GM12873 (cell line): Measurements from ENCODE around the gene CRIM1.

Experiments used
- TF ChIP-seq, protein P1 (sequence below): IDR thresholded peaks from 2 replicates; pipeline ENCODE4 v1.5.1; 2012; ENCODE audit warnings: low read depth, mild to moderate bottlenecking, moderate library complexity, low read length, control low read depth; ENCODE audit not compliant: insufficient read depth; ENCODE audit errors: missing control alignments

CRIM1 gene

DNA sequence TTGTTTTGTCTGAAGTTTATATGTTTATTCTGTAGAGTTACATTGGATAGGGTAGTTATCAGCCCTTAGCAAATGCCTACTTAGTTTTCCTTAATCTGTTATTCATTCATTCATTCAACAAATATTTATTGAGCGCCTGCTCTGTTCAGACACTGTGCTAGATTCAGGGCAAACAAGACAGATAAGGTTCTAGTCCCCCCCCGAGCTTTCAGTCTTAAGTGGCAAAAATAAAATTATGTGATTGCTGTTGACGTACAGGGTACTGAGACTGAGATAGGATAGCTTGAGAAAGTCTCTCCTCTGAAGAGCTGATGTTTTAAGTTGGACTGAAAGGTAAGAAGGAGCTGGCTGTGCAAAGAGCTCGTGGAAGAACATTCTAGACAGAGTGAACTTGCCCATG, 58.7 kb downstream of the CRIM1 start:
- TF ChIP-seq, protein P1, sequence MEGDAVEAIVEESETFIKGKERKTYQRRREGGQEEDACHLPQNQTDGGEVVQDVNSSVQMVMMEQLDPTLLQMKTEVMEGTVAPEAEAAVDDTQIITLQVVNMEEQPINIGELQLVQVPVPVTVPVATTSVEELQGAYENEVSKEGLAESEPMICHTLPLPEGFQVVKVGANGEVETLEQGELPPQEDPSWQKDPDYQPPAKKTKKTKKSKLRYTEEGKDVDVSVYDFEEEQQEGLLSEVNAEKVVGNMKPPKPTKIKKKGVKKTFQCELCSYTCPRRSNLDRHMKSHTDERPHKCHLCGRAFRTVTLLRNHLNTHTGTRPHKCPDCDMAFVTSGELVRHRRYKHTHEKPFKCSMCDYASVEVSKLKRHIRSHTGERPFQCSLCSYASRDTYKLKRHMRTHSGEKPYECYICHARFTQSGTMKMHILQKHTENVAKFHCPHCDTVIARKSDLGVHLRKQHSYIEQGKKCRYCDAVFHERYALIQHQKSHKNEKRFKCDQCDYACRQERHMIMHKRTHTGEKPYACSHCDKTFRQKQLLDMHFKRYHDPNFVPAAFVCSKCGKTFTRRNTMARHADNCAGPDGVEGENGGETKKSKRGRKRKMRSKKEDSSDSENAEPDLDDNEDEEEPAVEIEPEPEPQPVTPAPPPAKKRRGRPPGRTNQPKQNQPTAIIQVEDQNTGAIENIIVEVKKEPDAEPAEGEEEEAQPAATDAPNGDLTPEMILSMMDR, result no peak

DNA sequence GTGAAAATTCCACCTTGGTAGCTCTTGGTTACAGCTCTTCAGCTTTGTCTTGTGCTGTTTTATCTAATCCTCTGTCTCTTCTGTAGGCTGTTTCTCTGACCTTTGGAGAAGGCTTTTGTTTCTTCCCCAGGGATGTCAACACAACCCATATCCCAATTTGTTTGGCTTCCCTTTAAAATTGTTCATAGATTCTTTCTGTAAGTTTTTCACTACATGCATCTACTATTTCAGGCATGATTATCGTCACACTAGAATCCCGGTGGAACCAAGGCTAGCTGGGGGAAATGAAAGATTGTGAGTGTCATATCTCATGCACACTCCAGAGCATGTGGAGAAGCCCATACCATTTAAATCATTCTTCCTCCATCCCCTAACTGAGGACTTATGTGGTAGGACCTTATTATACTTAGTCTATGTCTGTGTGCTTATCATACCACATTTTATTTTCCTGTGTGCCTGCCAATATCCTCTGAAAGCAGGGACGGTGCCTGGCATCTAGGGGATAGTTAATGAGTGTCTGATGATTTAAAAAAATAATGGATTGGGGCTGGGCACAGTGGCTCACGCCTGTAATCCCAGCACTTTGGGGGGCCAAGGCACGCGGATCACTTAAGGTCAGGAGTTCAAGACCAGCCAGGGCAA, 59.9 kb downstream of the CRIM1 start:
- TF ChIP-seq, protein P1, result no peak

DNA sequence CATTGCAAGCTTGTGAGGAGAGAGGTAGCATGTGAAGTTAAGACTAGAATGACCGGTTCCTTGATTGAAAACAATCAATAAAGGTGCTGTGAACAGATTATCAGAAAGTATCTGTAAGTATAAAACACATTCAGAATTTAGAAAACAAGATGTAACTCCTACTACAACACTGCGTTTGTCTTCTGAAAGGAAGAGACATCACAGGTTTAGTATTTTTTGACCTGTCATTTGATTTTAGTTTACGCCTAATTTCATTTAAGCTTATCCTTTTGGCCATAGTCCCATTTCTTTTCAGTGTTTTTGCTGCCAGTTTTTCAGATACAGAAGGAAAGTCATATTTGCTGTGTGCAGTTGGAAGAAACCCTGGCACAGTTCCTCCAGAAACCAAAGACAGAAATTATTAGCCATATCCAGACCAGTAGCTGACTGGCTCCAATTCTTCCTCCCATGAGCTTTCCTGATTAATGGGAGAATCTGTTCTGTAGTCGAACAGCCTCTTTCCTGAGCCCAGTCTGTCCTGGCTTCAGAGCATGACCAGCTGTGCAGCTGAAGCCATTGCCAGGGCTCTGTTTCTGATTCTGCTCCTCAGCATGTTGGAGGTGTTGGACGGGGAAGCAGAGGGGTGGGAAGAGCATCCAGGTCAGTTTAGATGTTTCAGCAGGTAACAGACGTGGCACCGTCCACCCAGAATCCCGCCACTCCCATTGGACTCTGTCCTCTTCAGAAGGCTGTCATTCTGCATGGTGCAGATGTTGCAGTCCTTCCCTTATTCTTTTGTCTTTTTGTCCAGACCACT, 61.0 kb downstream of the CRIM1 start:
- TF ChIP-seq, protein P1, result no peak

DNA sequence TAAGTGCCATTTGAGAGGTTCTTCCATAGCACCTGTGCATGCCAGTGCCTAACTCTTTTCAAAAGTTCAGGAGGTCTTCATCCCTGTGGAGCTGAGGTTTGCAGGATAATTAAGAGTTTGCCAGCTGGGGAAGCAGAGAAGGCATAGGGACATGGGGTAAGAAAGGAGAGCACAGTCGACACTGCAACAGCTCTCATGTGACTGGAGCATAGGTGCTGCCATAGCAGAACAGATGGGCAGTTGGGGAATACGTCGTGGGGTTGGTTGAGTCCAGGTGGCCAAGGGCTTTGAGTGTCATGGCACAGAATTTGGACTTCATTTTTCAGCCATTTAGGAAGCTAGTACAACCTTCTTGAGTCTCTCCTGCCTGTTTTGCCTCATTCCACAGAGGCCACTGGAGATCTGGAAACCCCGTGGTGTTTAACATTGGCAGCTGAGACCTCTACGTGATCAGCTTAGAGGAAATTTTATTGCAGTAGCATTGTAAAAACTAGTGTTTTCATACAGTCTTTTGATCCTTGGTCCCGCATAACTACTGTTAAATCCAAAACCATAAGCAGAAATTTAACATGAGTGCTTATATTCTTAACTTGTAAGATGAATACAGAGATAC, 65.1 kb downstream of the CRIM1 start:
- TF ChIP-seq, protein P1, result no peak

DNA sequence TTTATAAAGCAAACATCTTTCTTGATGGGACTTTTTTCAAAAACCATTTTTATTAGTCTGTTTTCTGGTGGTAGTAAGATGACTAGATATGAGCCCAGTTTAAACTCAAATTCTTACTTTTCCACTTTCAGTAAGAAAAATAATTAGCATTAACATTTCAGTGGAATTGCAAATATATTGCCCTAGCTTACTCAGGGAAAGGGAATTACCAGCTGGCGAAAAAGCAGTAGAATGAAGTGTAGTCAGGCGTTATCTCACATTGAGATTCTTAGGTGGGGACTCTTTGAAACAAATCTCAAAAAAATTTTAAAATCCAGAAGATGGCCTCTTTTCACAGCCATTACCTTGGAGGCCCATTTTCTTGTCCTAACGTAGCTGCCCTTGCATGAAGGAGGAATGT, 65.8 kb downstream of the CRIM1 start:
- TF ChIP-seq, protein P1, result no peak

DNA sequence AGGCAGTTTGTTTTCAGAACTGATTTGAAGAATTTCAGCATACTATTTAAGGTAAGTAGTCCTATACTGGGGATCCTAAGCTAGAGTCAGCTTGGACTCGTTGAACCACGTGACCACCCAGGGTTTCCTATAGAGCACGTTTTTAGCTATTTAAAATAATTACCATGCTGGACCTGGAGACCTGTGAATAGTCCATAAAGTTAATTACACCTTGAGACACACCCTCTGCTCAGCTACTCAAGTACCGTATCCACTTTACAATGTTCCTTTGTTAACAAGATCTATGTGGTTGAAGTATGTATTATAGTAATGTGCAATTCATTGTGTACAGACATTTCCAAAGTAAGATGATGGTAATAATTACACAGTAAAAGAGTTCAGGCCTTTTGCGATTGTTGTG, 67.6 kb downstream of the CRIM1 start:
- TF ChIP-seq, protein P1, result no peak

DNA sequence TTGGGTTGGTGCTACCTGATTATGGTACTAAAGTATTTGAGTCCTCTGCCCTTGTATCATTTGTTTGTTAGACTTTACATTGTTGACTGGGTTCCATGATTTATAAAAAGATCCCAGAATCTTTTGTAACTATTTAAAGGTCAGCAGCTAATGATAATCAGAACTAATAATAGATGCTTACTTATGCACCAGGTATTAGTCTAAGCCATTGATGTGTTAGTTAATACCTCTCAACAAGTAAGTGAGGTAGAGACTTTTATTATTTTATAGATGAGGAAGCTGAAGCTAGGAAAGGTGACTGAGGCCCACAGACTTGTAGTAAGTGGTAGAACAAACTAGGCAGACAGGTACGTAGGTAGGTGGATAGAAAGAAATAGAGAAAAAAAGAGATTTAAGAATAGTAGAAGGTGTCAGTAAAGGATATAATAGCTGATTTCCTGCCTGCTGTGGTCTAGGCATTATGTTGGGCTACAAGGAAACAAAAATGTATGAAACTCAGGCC, 68.1 kb downstream of the CRIM1 start:
- TF ChIP-seq, protein P1, result no peak
